GM12878 (cell line): ENCODE results near the gene PRRG4. TPM values are rescaled to one million over a fixed set of nuclear protein-coding genes. Genes with fewer than 3 reads are reported as not detected.

Experiments
- ATAC-seq: fragments of 200-7000 bp; cut with Tn5 transposase; 3 replicates; pipeline ENCODE4 v1.9.1; 2020; ENCODE audit warnings: mild to moderate bottlenecking, moderate library complexity
- BruUV-seq: library from RNA; stranded (reverse); fragments of 400-500 nt; replicated peaks from 2 replicates; lab custom pipeline; 2021; lab: Mats Ljungman, UMichigan
- CTCF ChIA-PET: fragments of 300-600 bp; sonication (Branson Sonifier 250); formaldehyde crosslinking; extraction: SDS; loops from one replicate; lab custom pipeline; 2021; ENCODE audit warnings: inconsistent platforms; lab: Yijun Ruan, JAX
- POLR2A ChIA-PET: fragments of 350-600 bp; formaldehyde crosslinking; extraction: SDS; loops from one replicate; lab custom pipeline; 2021; ENCODE audit warnings: inconsistent platforms; lab: Charles Lee
- RAD21 ChIA-PET: fragments of 300-600 bp; sonication (Branson Sonifier 250); formaldehyde crosslinking; loops from one replicate; lab custom pipeline; 2023; ENCODE audit warnings: antibody characterized with exemption; ENCODE audit not compliant: unreplicated experiment; lab: Charles Lee
- SMC1A ChIA-PET: fragments of 300-600 bp; sonication (Branson Sonifier 250); formaldehyde crosslinking; loops from one replicate; lab custom pipeline; 2023; ENCODE audit not compliant: unreplicated experiment, uncharacterized antibody; lab: Charles Lee
- DNase-seq: peaks from one replicate; pipeline ENCODE4 v3.0.0-alpha.2; 2011; ENCODE audit warnings: low read depth, low spot score
- FAIRE-seq: peaks from 3 replicates; lab custom pipeline; 2011; peaks lifted over from hg19 to GRCh38; lab: Jason Lieb, UNC
- H2AFZ ChIP-seq: 2 replicates; pipeline ENCODE4 v1.6.0; 2011; ENCODE audit warnings: low read depth, low read length, control low read depth; ENCODE audit not compliant: control insufficient read depth
- H3K27ac ChIP-seq: 2 replicates; pipeline ENCODE4 v1.5.1; 2011; ENCODE audit warnings: control low read depth; ENCODE audit not compliant: control insufficient read depth, insufficient read depth
- H3K27me3 ChIP-seq, 2 experiments: replicated peaks in 1 of 2; 2 replicates each; pipeline versions ENCODE4 v1.6.0 to v1.6.1; 2011; ENCODE audit warnings: low read length in 1 of 2; ENCODE audit not compliant: control insufficient read depth in 2 of 2, insufficient read depth in 2 of 2
- H3K36me3 ChIP-seq, 2 experiments: 2 replicates each; pipeline ENCODE4 v1.5.1; 2011; ENCODE audit warnings: low read length in 1 of 2; ENCODE audit not compliant: control insufficient read depth in 2 of 2, insufficient read depth in 2 of 2
- H3K4me1 ChIP-seq: 2 replicates; pipeline ENCODE4 v1.6.1; 2011; ENCODE audit warnings: mild to moderate bottlenecking, low read length, moderate library complexity, mixed read lengths; ENCODE audit not compliant: control insufficient read depth, insufficient read depth
- H3K4me2 ChIP-seq: 2 replicates; pipeline ENCODE4 v1.6.0; 2011; ENCODE audit warnings: control low read depth; ENCODE audit not compliant: control insufficient read depth, insufficient read depth
- H3K4me3 ChIP-seq: fragments of 200-600 bp; sonication (generic); 2 replicates; pipeline ENCODE4 v1.5.1; 2016
- H3K79me2 ChIP-seq: 2 replicates; pipeline ENCODE4 v1.6.0; 2011; ENCODE audit warnings: low read length; ENCODE audit not compliant: control insufficient read depth, insufficient read depth
- H3K9ac ChIP-seq: 2 replicates; pipeline ENCODE4 v1.8.0; 2011; ENCODE audit warnings: low read length, control low read depth, mixed read lengths; ENCODE audit not compliant: control insufficient read depth, insufficient read depth
- H3K9me3 ChIP-seq: replicated peaks from 3 replicates; pipeline ENCODE4 v1.5.1; 2011; ENCODE audit warnings: mild to moderate bottlenecking, low read length; ENCODE audit not compliant: control insufficient read depth, insufficient read depth
- H4K20me1 ChIP-seq: 2 replicates; pipeline ENCODE4 v1.6.0; 2011; ENCODE audit not compliant: control insufficient read depth, insufficient read depth
- ASH2L ChIP-seq: fragments of 300-600, 200-600 bp; sonication (generic); IDR thresholded peaks from 2 replicates; pipeline ENCODE4 v1.6.1; 2017; ENCODE audit warnings: low read depth, mild to moderate bottlenecking, borderline replicate concordance
- BMI1 ChIP-seq: fragments of 450-650 bp; IDR thresholded peaks from 2 replicates; pipeline ENCODE4 v1.6.1; 2016; ENCODE audit warnings: mild to moderate bottlenecking, moderate library complexity, borderline replicate concordance
- GABPA ChIP-seq: IDR thresholded peaks from 2 replicates; pipeline ENCODE4 v1.6.1; 2014; ENCODE audit warnings: antibody characterized with exemption, low read depth, mild to moderate bottlenecking, inconsistent platforms
- IKZF1 ChIP-seq: fragments of 450-650 bp; conservative IDR thresholded peaks from 2 replicates; pipeline ENCODE4 v1.6.1; 2017; ENCODE audit warnings: antibody characterized with exemption, mild to moderate bottlenecking
- POLR2AphosphoS5 ChIP-seq: IDR thresholded peaks from 2 replicates; pipeline ENCODE4 v1.6.1; 2011; ENCODE audit warnings: mild to moderate bottlenecking, low read length, inconsistent platforms
- ZNF217 ChIP-seq: fragments of 450-650 bp; IDR thresholded peaks from 2 replicates; pipeline ENCODE4 v1.6.1; 2017; ENCODE audit warnings: antibody characterized with exemption, mild to moderate bottlenecking
- WGBS: methylation state at CpG from one replicate; pipeline ENCODE4 v1.1.6; 2016; ENCODE audit warnings: low lambda C conversion rate; ENCODE audit not compliant: insufficient replicate concordance, insufficient coverage; ENCODE audit errors: missing lambda C conversion rate; 5-methylcytosine and 5-hydroxymethylcytosine counted together
- in situ Hi-C: fragments of 300-500 bp; cut with MboI; formaldehyde crosslinking; loops from 9 replicates; pipeline ENCODE4 v1.14.3; 2018; ENCODE audit warnings: mixed read lengths
- intact Hi-C: fragments of 100-400 bp; cut with micrococcal nuclease; formaldehyde crosslinking; loops from one replicate; pipeline ENCODE4 v1.14.2; 2022; ENCODE audit not compliant: unreplicated experiment
- polyA plus RNA-seq, 11 experiments: library from polyadenylated mRNA; depleted of rRNA in 4 of 11; unstranded in 6 of 11; stranded (reverse) in 5 of 11; fragments of >200 nt; fragmentation: Nextera tagmentation in 4 of 11; fragmentation: Illumina TruSeq in 1 of 11; extraction: Ambion mirVana in 4 of 11; extraction: Trizol in 1 of 11; gene quantifications; 1 replicate in 1 of 11; 2 replicates in 10 of 11; pipeline versions ENCODE4 v1.2.1 to v1.2.3, GENCODE V29; 2011 to 2016; ENCODE audit warnings: inconsistent platforms in 2 of 11, missing spikeins in 2 of 11, low read depth in 1 of 11
- total RNA-seq, 4 experiments: library from RNA; depleted of rRNA in 3 of 4; stranded (reverse); fragments of >200 nt in 3 of 4; fragmentation: Illumina TruSeq in 1 of 4; extraction: Trizol in 1 of 4; gene quantifications; 2 replicates each; pipeline versions ENCODE4 v1.2.1 to v1.2.3, GENCODE V29; 2013 to 2021
- TF ChIP-seq, protein P1 (sequence below): IDR thresholded peaks from 2 replicates; pipeline ENCODE4 v1.6.1; 2011; ENCODE audit warnings: low read depth, low read length, improper control_type of control experiment, borderline replicate concordance
- TF ChIP-seq, protein P2 (sequence below): fragments of 450-650 bp; IDR thresholded peaks from 2 replicates; pipeline ENCODE4 v1.6.1; 2017; ENCODE audit warnings: low read depth, mild to moderate bottlenecking, moderate library complexity

PRRG4 gene
- total and polyA plus RNA-seq, 10 of the 15 experiments (the other 5 are each of a cell fraction or from before 2014, with no cell fraction given): 0.55 to 4.9 (median 1.9) TPM

DNA sequence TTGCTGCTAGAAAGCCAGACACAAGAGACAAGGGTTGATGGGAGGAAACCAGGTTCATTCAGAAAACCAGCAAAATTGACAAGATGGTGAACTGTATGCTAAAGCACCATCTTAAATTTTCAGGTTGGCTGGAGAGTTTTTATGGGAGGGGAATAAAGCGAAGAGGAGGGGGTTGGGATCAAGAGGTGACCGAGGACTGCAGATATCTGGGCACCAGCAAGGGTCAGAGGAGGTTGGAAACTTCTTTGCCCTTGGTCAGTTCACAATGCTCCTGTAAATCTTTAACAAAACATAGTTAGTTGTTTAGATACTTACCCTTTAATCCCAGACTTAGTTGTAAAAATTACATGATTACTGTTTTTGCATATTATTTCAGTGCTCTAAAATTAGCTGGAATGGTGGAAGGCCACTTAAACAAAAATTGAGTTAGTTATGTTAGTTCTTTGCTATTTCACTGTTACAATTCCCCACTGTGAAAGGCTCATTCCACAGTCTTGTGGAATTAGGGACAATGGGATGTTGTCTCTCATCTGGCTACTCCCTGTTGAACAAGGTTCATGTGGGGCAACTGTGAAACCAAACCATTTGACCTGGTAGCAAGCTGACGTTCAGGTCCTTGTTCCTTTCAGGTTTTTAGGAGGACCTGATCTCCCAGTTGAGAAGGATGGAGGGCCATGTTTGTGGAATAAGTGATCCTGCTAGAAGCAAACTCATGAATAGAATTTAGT is 32.3 kb downstream of the PRRG4 start:
- no peaks in the 10 kb centered on the region for H4K20me1 ChIP-seq
- WGBS: 55% methylated on average over 3 of the region's 3 CpGs
- in situ Hi-C loops: no loop called here
- no peaks in the 10 kb centered on the region for H3K79me2 ChIP-seq
- H3K4me1 ChIP-seq: no peaks in the 10 kb centered on the region
- H3K27ac ChIP-seq: no peak overlapping the region
- POLR2A ChIA-PET: interaction anchor here (0.8 kb wide), 1 partner anchor 279 kb away, joined by 3 read pairs; no protein-coding TSS in a partner anchor
- SMC1A ChIA-PET: no interaction called here
- H3K9ac ChIP-seq: no peak overlapping the region
- CTCF ChIA-PET: no interaction called here
- ATAC-seq (no peak), FAIRE-seq (no peak), DNase-seq (no peak)
- H3K9me3 ChIP-seq: no peaks in the 10 kb centered on the region
- H3K36me3 ChIP-seq: no peaks in the 10 kb centered on the region
- RAD21 ChIA-PET: interaction anchor here (0.6 kb wide), 1 partner anchor 62 kb away, joined by 4 read pairs; no protein-coding TSS in a partner anchor
- H3K27me3 ChIP-seq: no peaks in the 10 kb centered on the region
- H3K4me3 ChIP-seq: no peak overlapping the region
- BruUV-seq: no TSS peak
- TF ChIP-seq IKZF1: no peak
- no peak for TF ChIP-seq ASH2L
- TF ChIP-seq GABPA: no peak
- TF ChIP-seq, protein P1, sequence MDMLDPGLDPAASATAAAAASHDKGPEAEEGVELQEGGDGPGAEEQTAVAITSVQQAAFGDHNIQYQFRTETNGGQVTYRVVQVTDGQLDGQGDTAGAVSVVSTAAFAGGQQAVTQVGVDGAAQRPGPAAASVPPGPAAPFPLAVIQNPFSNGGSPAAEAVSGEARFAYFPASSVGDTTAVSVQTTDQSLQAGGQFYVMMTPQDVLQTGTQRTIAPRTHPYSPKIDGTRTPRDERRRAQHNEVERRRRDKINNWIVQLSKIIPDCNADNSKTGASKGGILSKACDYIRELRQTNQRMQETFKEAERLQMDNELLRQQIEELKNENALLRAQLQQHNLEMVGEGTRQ: no peak
- TF ChIP-seq BMI1: no peak
- no peak for TF ChIP-seq ZNF217
- TF ChIP-seq POLR2AphosphoS5: no peak
- TF ChIP-seq, protein P2, sequence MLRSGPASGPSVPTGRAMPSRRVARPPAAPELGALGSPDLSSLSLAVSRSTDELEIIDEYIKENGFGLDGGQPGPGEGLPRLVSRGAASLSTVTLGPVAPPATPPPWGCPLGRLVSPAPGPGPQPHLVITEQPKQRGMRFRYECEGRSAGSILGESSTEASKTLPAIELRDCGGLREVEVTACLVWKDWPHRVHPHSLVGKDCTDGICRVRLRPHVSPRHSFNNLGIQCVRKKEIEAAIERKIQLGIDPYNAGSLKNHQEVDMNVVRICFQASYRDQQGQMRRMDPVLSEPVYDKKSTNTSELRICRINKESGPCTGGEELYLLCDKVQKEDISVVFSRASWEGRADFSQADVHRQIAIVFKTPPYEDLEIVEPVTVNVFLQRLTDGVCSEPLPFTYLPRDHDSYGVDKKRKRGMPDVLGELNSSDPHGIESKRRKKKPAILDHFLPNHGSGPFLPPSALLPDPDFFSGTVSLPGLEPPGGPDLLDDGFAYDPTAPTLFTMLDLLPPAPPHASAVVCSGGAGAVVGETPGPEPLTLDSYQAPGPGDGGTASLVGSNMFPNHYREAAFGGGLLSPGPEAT: no peak
- TF ChIP-seq, all 136 proteins: peak for 0
- H3K4me2 ChIP-seq: no peak overlapping the region
- intact Hi-C loops: no loop called here
- H2AFZ ChIP-seq: no peak overlapping the region
